Hepatocyte (in vitro differentiated cells): Measurements from ENCODE around the gene SYNDIG1. TPM values are rescaled to one million over a fixed set of nuclear protein-coding genes. Genes with fewer than 3 reads are reported as not detected.

Experiments
- DNase-seq: peaks from one replicate; pipeline ENCODE4 v3.0.0-alpha.2; 2016; ENCODE audit warnings: low spot score
- H2AFZ ChIP-seq: fragments of 200-600 bp; sonication (generic); 2 replicates; pipeline ENCODE4 v1.6.0; 2016; ENCODE audit warnings: antibody characterized with exemption, mild to moderate bottlenecking
- H3K27ac ChIP-seq: fragments of 200-600 bp; sonication (generic); 2 replicates; pipeline ENCODE4 v1.5.1; 2016; ENCODE audit warnings: mild to moderate bottlenecking
- H3K27me3 ChIP-seq: fragments of 200-600 bp; sonication (generic); 2 replicates; pipeline ENCODE4 v1.6.1; 2016
- H3K36me3 ChIP-seq: fragments of 200-600 bp; sonication (generic); replicated peaks from 2 replicates; pipeline ENCODE4 v1.5.1; 2016; ENCODE audit warnings: low read depth; ENCODE audit not compliant: insufficient read depth
- H3K4me1 ChIP-seq: fragments of 200-600 bp; sonication (generic); 2 replicates; pipeline ENCODE4 v1.5.1; 2016; ENCODE audit warnings: mild to moderate bottlenecking, moderate library complexity; ENCODE audit not compliant: insufficient read depth
- H3K4me2 ChIP-seq: fragments of 200-600 bp; sonication (generic); 2 replicates; pipeline ENCODE4 v1.6.0; 2016
- H3K4me3 ChIP-seq: fragments of 200-600 bp; sonication (generic); 2 replicates; pipeline ENCODE4 v1.5.1; 2016; ENCODE audit warnings: mild to moderate bottlenecking
- H3K79me2 ChIP-seq: fragments of 200-600 bp; sonication (generic); 2 replicates; pipeline ENCODE4 v1.6.0; 2017; ENCODE audit warnings: mild to moderate bottlenecking
- H3K9me2 ChIP-seq: fragments of 200-600 bp; sonication (generic); replicated peaks from 2 replicates; pipeline ENCODE4 v1.6.0; 2017; ENCODE audit warnings: mild to moderate bottlenecking; ENCODE audit not compliant: insufficient read depth
- H3K9me3 ChIP-seq: fragments of 200-600 bp; sonication (generic); 2 replicates; pipeline ENCODE4 v1.5.1; 2016; ENCODE audit warnings: low read depth, mild to moderate bottlenecking
- H4K20me1 ChIP-seq: fragments of 200-600 bp; sonication (generic); 2 replicates; pipeline ENCODE4 v1.6.0; 2016; ENCODE audit warnings: mild to moderate bottlenecking; ENCODE audit not compliant: insufficient read depth, poor library complexity, severe bottlenecking
- EZH2 ChIP-seq: fragments of 200-600 bp; sonication (generic); IDR thresholded peaks from 2 replicates; pipeline ENCODE4 v1.6.1; 2016; ENCODE audit warnings: antibody characterized with exemption, mild to moderate bottlenecking, borderline replicate concordance
- EZH2phosphoT487 ChIP-seq: fragments of 200-600 bp; sonication (generic); IDR thresholded peaks from one replicate; pipeline ENCODE4 v1.6.1; 2018; ENCODE audit warnings: antibody characterized with exemption, mild to moderate bottlenecking, low read depth, moderate library complexity; ENCODE audit not compliant: unreplicated experiment, severe bottlenecking
- WGBS: methylation state at CpG from one replicate; pipeline ENCODE4 v1.1.6; 2016; ENCODE audit warnings: low lambda C conversion rate; ENCODE audit errors: missing lambda C conversion rate; 5-methylcytosine and 5-hydroxymethylcytosine counted together
- polyA plus RNA-seq: library from polyadenylated mRNA; unstranded; fragments of >200 nt; fragmentation: Nextera tagmentation; extraction: Ambion mirVana; gene quantifications from 2 replicates; pipeline ENCODE4 v1.2.1, GENCODE V29; 2016
- total RNA-seq: library from RNA; depleted of rRNA; stranded (reverse); fragments of >200 nt; gene quantifications from 2 replicates; pipeline ENCODE4 v1.2.3, GENCODE V29; 2014
- TF ChIP-seq, protein P1 (sequence below): fragments of 200-600 bp; sonication (generic); IDR thresholded peaks from 2 replicates; pipeline ENCODE4 v1.5.1; 2016; ENCODE audit warnings: antibody characterized with exemption, mild to moderate bottlenecking; ENCODE audit not compliant: poor library complexity

SYNDIG1 gene
- total and polyA plus RNA-seq, 2 experiments from 2014 or later = 1.5 to 2.3 TPM

DNA sequence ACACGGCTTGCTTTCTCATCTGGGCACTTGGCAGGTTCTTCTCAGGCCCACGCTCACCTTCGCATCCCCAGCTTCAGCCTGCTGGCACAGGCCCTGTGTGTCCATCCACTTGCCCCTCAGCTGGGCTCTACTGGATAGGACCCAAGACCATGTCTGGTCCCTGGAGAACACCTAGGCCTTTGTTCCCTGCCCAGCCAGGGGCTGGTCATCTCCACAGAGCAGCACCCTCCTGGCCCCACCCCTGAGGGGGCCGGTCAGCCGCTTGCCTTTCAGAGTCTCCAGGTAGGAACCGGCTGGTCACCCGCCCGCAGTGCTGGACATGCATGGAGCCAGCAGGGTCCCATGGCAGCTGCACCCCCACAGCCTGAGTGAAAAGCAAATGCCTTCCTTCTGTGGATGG, 191.2 kb downstream of the SYNDIG1 start:
- WGBS = 92% methylated on average over 8 of the region's 8 CpGs
- Histone ChIP-seq H3K9me3 (no peaks in the 10 kb centered on the region), H3K4me2 (no peak overlapping the region), H3K9me2 (no peaks in the 10 kb centered on the region), H3K4me1 (no peaks in the 10 kb centered on the region), H3K36me3 (no peaks in the 10 kb centered on the region), H3K27ac (no peak overlapping the region), H4K20me1 (no peaks in the 10 kb centered on the region), H3K79me2 (no peaks in the 10 kb centered on the region), H2AFZ (no peak overlapping the region), H3K4me3 (no peak overlapping the region), H3K27me3 (no peaks in the 10 kb centered on the region)
- no peak for DNase-seq
- TF ChIP-seq EZH2phosphoT487 = no peak
- no peak for TF ChIP-seq EZH2
- TF ChIP-seq, protein P1, sequence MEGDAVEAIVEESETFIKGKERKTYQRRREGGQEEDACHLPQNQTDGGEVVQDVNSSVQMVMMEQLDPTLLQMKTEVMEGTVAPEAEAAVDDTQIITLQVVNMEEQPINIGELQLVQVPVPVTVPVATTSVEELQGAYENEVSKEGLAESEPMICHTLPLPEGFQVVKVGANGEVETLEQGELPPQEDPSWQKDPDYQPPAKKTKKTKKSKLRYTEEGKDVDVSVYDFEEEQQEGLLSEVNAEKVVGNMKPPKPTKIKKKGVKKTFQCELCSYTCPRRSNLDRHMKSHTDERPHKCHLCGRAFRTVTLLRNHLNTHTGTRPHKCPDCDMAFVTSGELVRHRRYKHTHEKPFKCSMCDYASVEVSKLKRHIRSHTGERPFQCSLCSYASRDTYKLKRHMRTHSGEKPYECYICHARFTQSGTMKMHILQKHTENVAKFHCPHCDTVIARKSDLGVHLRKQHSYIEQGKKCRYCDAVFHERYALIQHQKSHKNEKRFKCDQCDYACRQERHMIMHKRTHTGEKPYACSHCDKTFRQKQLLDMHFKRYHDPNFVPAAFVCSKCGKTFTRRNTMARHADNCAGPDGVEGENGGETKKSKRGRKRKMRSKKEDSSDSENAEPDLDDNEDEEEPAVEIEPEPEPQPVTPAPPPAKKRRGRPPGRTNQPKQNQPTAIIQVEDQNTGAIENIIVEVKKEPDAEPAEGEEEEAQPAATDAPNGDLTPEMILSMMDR = no peak

DNA sequence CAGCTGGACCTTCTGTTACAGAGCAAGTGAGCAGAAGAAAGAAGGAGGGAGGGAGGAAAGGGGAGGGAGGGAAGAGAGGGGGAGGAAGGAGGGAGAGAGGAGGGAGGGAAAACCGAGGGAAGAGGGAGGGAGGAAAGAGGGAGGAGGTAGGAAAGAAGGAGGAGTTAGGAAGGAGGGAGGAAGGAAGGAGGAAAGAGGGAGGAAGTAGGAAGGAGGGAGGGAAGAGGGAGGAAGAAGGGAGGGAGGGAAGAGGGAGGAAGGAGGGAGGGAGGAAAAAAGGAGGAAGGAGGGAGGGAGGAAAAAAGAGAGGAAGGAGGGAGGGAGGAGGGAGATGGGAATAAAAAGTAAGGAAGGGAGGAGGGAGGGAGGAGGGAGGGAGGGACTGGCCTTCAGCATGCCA, 191.8 kb downstream of the SYNDIG1 start:
- no peak for DNase-seq
- no peak overlapping the region for H3K4me3 ChIP-seq
- TF ChIP-seq EZH2phosphoT487 = no peak
- no peaks in the 10 kb centered on the region for H3K9me3 ChIP-seq
- H4K20me1 ChIP-seq = no peaks in the 10 kb centered on the region
- no peak overlapping the region for H3K27ac ChIP-seq
- WGBS = 38% methylated on average over 1 of the region's 1 CpG
- no peaks in the 10 kb centered on the region for H3K27me3 ChIP-seq
- no peaks in the 10 kb centered on the region for H3K36me3 ChIP-seq
- H3K9me2 ChIP-seq = no peaks in the 10 kb centered on the region
- no peaks in the 10 kb centered on the region for H3K4me1 ChIP-seq
- no peak overlapping the region for H3K4me2 ChIP-seq
- no peaks in the 10 kb centered on the region for H3K79me2 ChIP-seq
- H2AFZ ChIP-seq = no peak overlapping the region

DNA sequence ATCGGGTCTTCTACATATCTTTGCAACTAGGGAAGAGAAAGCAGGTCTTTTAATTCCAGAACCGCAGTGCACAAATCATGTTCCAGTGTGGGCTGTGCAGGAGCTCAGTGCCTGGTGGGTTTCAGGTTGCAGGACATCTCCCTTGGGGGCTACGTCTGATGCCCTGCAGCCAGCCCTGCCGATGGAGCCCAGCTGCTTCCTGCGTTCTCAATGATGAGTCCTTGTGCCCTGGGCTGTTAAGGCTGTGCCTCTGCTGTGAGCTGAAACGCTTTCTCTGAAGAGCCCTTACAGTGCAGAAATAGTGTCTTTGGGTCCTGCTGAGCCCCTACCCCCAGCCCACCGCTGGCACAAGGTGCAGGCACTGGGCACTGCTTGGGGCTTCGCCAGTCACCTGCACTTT, 192.9 kb downstream of the SYNDIG1 start:
- Histone ChIP-seq H3K79me2 (no peaks in the 10 kb centered on the region), H3K9me2 (no peaks in the 10 kb centered on the region), H3K4me1 (no peaks in the 10 kb centered on the region), H3K9me3 (no peaks in the 10 kb centered on the region), H4K20me1 (no peaks in the 10 kb centered on the region), H2AFZ (no peak overlapping the region), H3K27ac (no peak overlapping the region), H3K4me3 (no peak overlapping the region), H3K36me3 (no peaks in the 10 kb centered on the region), H3K27me3 (no peaks in the 10 kb centered on the region), H3K4me2 (no peak overlapping the region)
- 91% methylated on average over 8 of the region's 8 CpGs for WGBS
- TF ChIP-seq EZH2 = no peak
- TF ChIP-seq, protein P1 = no peak
- TF ChIP-seq EZH2phosphoT487 = no peak
- no peak for DNase-seq

DNA sequence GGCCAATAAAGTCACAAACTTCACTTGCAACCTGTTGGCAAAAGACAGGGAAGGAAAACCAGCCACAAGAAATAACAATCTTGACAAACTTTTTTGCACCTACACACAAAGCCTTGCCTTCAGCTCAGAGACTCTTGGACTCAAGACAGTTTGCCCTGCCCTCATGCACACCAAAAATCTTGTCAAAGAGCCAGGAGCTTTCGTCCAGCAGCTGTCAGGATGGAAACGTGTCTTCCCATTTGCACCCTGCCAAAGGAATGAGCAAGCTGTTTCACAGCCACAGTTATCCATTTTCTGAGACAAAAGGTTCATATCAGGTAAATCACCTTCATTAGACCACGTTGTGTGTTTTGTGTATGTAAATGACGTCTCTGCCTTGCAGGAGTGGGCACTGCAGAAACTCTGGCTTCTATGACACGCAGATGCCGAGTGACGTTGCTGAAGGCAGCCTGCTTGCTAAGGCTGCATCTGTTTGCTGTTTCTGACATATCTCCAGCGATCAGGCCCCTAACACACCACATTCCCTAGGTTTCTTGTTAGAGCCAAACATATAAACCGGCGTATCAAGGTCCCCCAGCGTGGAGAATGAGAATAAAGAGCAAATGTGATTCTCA, 193.4 kb downstream of the SYNDIG1 start:
- H3K27me3 ChIP-seq = no peaks in the 10 kb centered on the region
- H3K27ac ChIP-seq = no peak overlapping the region
- H3K9me3 ChIP-seq = no peaks in the 10 kb centered on the region
- H3K4me1 ChIP-seq = no peaks in the 10 kb centered on the region
- TF ChIP-seq EZH2 (no peak), EZH2phosphoT487 (no peak)
- TF ChIP-seq, protein P1 = no peak
- no peaks in the 10 kb centered on the region for H3K79me2 ChIP-seq
- H3K4me3 ChIP-seq = no peak overlapping the region
- no peaks in the 10 kb centered on the region for H3K9me2 ChIP-seq
- H2AFZ ChIP-seq = no peak overlapping the region
- DNase-seq = no peak
- H4K20me1 ChIP-seq = no peaks in the 10 kb centered on the region
- 78% methylated on average over 11 of the region's 11 CpGs for WGBS
- H3K36me3 ChIP-seq = no peaks in the 10 kb centered on the region
- no peak overlapping the region for H3K4me2 ChIP-seq
